RCC 7860 (cell line): Measurements from ENCODE around the gene SPSB2.
A peak's percentile ranks its signal among the peaks of the same experiment; 100 is the strongest.

ENCODE experiments used
- DNase-seq: peaks from one replicate; pipeline ENCODE4 v3.0.0-alpha.2; 2015; ENCODE audit warnings: low spot score
- FAIRE-seq: peaks from 2 replicates; lab custom pipeline; 2012; peaks lifted over from hg19 to GRCh38; lab: Jason Lieb, UNC

The SPSB2 gene

DNA sequence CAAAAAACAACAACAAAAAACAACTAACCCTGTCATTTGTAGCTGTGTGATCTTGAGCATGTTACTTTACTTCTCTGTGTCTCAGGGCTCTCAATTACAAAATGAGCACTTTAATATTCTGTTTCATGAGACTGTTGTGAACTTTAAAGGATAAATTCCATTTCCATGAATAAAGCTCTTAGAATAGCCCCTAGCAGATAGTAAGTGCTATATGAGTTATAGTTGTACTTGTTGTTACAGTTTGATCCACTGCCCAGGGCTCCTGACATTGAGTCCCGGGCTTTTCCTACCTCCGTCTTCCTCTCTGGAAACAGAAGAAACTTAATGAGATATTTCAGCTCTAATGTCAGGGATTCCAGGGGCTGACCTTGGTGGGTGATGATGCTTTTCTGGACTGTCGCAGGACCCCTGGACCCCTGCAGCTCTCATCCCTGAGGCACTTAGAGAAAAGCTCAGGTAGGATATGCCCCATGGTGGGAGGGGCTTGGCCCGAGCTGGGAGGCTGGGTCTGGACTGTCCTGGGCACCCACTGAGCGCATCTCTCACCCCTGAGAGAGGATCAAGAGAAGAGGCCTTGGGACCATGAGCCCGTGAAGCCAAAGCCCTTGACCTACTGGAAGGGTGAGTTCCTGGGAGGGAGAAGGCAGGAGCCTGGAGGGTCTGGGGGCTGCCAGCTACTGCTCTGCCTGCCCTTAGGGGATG is 39.8 kb downstream of the SPSB2 start:
- DNase-seq (no peak), FAIRE-seq (no peak)

GRCh38 chr12:6832125-6832524 is 41.0 kb downstream of the SPSB2 start:
- FAIRE-seq (no peak), DNase-seq (no peak)

GRCh38 chr12:6831450-6831995 is 41.6 kb downstream of the SPSB2 start:
- FAIRE-seq (no peak), DNase-seq (no peak)

DNA sequence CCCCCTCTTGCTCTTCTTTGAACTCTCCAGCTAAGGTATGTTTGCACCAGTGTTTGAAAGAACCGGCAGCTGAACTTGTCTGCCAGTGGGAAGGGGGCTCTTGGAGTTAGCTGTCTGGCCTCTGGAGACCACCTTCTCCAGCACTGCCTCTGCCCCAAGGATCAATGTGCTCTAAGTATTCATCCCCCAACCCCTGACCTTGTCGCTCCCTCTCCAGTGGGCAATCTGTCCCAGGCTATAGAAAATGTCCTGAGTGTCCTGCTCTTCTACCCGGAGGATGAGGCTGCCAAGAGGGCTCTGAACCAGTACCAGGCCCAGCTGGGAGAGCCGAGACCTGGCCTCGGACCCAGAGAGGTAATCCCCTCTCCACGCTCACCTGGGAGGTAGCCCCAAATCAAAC is 42.1 kb downstream of the SPSB2 start:
- DNase-seq (no peak), FAIRE-seq (no peak)

DNA sequence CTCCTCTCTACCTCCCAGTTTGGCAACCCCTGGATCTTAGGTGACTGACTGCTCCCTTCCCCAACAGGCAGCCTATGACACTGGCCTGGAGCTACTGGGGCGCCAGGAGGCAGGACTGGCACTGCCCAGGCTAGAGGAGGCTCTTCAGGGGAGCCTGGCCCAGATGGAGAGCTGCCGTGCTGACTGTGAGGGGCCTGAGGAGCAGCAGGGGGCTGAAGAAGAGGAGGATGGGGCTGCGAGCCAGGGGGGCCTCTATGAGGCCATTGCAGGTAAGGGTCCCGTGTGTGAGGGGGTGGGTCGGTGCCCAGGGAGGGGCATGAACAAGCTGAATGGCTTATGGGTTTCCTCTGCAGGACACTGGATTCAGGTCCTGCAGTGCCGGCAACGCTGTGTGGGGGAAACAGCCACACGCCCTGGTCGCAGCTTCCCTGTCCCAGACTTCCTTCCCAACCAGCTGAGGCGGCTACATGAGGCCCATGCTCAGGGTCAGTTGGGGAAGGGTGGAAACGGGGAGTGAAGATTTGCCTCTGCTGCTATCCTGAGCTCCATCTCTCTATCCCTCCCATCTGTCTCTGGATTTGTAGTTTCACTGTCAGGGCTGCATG is 42.7 kb downstream of the SPSB2 start:
- FAIRE-seq = no peak
- no peak for DNase-seq

- no peak for FAIRE-seq
- DNase-seq = no peak
Observed at GRCh38 chr12:6829536-6830220, 43.4 kb downstream of the SPSB2 start.

DNA sequence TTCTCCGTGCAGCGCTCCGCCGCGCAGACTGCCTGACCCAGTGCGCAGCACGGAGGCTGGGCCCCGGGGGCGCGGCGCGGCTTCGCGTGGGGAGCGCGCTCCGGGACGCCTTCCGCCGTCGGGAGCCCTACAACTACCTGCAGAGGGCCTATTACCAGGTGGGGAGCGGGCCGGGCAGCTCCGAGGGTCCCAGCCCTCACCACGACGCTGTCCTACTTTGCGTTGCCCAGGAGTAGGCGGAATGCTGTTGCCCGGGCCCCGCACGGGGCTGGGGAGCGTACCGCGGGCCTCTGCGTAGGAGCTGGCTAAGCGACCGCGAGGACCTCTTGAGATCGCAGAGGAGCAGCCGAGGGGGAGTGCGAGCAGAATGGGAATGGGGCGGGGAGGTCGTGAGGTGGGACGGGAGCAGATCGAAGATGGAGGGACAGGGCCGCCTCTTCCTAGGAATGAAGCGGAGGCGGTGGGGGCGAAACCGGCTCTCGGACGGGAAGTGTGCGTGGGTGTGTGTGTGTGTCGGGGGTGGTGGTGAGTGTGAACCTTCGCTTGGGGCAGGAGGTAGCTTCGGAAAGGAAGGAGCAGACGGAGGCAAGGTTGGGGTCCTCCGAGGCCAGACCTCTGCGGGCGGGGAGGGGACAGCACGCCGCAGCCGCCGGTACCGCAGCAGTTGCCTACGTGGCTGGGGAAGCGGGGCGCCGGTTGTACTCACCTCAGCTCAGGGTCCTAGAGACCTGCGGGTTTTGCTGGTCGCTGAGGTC is 44.1 kb downstream of the SPSB2 start:
- DNase-seq (no peak), FAIRE-seq (no peak)

DNA sequence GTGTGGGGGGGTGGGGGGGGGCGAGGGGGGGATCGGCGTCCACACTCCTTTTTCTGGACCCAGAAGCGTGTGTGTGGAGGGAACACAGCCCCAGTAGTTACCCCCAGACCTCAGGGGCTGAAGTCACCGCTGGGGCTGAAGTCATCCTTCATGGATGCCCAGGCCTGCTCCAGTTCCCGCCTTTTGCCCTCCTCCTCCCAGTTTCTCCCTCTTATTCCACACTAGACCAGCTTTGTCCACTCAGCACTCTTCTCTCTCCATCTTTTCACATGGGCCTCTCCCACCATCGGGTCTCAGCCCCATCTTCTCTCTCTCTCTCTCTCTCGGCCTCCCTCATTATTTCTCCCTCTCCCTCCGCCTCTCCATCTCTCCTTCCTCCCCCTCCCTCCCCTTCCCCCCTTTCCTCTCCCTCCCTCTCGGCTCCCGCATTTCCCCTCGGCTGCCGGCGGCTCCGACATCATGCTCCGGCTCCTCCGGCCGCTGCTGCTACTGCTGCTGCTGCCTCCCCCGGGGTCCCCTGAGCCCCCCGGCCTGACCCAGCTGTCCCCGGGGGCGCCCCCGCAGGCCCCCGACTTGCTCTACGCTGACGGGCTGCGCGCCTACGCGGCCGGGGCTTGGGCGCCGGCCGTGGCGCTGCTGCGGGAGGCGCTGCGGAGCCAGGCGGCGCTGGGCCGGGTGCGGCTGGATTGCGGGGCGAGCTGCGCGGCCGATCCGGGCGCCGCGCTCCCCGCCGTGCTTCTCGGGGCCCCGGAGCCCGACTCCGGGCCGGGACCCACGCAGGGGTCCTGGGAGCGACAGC is 44.9 kb downstream of the SPSB2 start, which contains the start of gene P3H3:
Gene P3H3 (plus strand): TSS at position 426 of the 799 bp plus-strand sequence. CDS start 34 bp downstream, at position 460.
- FAIRE-seq (no peak), DNase-seq (peak; percentile 53)

- FAIRE-seq = no peak
- peak; percentile 69 for DNase-seq
Observed at GRCh38 chr12:6827437-6827911, 45.6 kb downstream of the SPSB2 start.

DNA sequence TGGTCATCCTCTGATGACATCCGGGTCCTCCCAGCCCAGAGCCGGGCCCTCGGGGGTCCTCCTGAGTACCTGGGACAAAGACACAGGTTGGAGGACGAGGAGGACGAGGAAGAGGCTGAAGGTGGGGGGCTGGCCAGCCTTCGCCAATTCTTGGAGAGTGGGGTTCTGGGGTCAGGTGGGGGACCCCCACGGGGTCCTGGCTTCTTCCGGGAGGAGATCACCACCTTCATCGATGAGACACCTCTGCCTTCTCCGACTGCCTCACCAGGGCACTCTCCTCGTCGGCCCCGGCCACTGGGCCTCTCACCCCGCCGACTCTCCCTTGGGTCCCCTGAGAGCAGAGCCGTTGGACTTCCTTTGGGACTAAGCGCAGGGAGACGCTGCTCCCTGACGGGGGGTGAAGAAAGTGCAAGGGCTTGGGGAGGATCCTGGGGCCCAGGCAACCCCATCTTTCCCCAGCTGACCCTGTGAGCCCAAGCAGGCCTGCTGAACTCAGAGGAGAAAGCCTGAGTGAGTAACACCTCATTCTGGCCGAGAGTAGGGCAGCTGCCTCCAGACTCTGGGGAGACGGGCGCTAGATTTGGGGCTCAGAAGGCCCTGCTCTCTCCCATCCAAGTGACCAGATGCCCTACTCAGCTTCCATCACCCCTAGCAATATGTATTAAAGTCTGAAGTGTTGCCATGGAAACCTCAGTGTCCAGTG is 46.2 kb downstream of the SPSB2 start:
- FAIRE-seq (no peak), DNase-seq (no peak)

DNA sequence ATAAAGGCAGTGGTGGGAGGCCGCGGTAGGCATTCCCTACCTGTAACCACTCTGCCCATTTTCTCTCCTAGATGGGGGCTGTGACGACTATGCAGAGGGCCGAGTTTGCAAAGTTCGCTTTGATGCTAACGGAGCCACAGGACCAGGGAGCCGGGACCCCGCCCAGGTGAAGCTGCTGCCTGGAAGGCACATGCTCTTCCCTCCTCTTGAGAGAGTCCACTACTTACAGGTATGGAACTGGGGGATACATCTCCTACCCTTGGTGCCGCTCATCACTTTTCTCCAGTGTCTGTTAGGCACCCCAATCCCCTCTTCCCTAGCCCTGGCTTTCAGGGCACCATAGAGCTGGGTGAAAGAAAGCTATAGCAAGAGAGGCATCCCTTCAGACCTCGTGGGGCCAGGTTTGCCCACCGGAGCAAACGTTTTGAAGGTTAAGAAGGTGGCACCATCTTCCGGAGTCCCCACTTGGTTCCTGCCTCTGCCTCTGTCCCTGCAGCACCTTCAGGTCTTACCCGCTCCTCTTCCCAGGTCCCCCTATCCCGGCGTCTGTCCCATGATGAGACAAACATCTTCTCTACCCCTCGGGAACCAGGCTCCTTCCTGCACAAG is 46.9 kb downstream of the SPSB2 start:
- DNase-seq = no peak
- FAIRE-seq = no peak

GRCh38 chr12:6825398-6826124 is 47.5 kb downstream of the SPSB2 start:
- FAIRE-seq (no peak), DNase-seq (peak; percentile 61)

DNA sequence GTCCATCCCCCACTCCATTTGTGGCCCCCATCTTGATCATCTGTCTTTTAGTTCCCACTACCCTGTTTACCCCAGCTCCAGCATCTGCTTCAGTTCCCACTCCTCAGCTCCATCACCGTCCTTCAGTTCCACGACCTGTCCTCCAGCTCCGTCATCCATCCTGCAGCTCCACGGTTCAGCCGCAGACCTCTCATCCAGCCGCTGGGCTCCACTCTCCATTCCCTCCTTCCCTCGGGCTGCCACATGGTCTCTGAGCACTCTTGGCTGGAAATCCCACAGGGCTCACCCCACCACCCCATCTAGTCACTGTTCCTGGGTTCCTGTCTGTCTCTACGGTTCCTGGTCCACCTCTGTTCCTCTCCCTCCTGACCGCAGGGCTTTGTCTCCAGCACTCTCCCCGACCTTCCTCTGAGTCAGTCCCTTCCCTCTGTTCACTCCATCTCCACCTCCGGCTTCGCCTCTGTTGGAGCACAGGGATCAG is 48.2 kb downstream of the SPSB2 start:
- no peak for FAIRE-seq
- DNase-seq = no peak

GRCh38 chr12:6824085-6824775 is 48.9 kb downstream of the SPSB2 start:
- DNase-seq (no peak), FAIRE-seq (no peak)

- no peak for FAIRE-seq
- DNase-seq = no peak
Observed at GRCh38 chr12:6823182-6824084, 49.7 kb downstream of the SPSB2 start.

DNA sequence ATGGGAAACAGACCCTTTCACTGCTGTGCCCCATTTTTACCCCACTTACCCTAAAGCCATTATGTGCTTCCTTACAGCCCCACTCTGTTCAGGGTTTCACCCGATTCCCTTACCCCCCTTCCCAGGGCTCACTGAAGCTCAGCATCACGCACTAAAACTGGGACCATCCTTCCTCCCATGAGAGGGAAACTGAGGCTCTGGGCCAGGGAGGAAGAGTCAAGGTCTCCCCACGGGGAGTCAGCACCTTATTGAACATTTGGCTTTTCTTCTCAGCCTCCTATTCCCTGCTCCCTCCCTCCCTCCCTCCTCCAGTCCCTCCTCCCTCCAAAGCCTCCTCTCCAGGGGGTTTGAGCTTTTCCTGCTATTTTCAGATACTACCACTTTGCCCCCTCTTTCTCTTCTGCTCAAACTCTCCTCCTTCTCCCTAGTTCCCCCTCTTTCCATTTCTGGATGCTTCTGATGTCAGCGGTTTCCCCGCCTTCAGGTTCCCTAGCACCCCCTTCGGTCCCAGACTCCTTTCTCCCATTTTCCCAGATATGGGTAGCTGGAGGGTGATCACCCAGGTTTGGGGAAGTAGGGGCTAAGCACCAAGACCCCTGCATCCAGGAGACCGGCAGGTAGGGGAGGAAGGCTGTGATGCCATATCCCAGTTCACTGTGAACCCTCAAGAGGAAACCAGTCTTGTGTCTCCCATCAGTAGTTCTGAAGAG is 50.5 kb downstream of the SPSB2 start:
- FAIRE-seq (no peak), DNase-seq (no peak)
